HCT116 (cell line): ENCODE data around the gene ESYT3.

Source experiments
- YY1 ChIP-seq: IDR thresholded peaks from 2 replicates; pipeline ENCODE4 v1.6.1; 2011; ENCODE audit warnings: low read length, low read depth, moderate library complexity, mild to moderate bottlenecking; ENCODE audit not compliant: insufficient replicate concordance; ENCODE audit errors: extremely low read depth
- ZNF274 ChIP-seq: fragments of 200-500 bp; sonication (Bioruptor generic); IDR thresholded peaks from 2 replicates; pipeline ENCODE4 v1.6.1; 2014; ENCODE audit warnings: mild to moderate bottlenecking, low read depth, low read length, inconsistent platforms
- TF ChIP-seq, protein P1 (sequence below), 3 experiments: fragments of 200-600 bp in 1 of 3; sonication (generic) in 1 of 3; IDR thresholded peaks in 2 of 3; conservative IDR thresholded peaks in 1 of 3; 2 replicates each; pipeline ENCODE4 v1.5.1; 2012 to 2017; ENCODE audit warnings: low read depth in 2 of 3, low read length in 2 of 3, antibody characterized with exemption in 1 of 3, borderline replicate concordance in 1 of 3, control low read depth in 1 of 3, mild to moderate bottlenecking in 1 of 3, mixed read lengths in 1 of 3, mixed run types in 1 of 3, moderate library complexity in 1 of 3; ENCODE audit not compliant: insufficient read depth in 1 of 3
- TF ChIP-seq, protein P2 (sequence below): IDR thresholded peaks from 2 replicates; pipeline ENCODE4 v1.6.1; 2012; ENCODE audit warnings: low read depth
- TF ChIP-seq, protein P3 (sequence below): IDR thresholded peaks from 2 replicates; pipeline ENCODE4 v1.6.1; 2012

DNA sequence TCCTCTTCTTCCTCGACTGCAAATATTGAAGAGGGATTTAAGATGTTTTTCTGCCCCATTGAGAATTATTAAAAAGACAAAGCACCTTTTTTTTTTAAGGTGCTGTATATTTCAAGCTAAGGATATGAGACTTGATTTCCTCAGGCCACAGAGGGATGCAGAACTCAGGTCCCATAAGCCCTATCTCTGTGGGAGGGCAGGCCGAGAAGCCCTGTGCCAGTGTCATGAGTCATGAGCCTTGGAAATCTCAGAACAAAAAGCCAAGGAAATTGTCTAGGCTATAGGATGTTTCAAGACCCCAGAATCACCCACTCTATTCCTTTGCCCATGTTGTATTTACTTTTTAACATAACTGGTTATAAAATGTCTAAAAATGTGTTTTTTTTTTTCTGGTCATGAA is 7.3 kb downstream of the ESYT3 start:
- no peak for TF ChIP-seq YY1
- TF ChIP-seq, protein P1, sequence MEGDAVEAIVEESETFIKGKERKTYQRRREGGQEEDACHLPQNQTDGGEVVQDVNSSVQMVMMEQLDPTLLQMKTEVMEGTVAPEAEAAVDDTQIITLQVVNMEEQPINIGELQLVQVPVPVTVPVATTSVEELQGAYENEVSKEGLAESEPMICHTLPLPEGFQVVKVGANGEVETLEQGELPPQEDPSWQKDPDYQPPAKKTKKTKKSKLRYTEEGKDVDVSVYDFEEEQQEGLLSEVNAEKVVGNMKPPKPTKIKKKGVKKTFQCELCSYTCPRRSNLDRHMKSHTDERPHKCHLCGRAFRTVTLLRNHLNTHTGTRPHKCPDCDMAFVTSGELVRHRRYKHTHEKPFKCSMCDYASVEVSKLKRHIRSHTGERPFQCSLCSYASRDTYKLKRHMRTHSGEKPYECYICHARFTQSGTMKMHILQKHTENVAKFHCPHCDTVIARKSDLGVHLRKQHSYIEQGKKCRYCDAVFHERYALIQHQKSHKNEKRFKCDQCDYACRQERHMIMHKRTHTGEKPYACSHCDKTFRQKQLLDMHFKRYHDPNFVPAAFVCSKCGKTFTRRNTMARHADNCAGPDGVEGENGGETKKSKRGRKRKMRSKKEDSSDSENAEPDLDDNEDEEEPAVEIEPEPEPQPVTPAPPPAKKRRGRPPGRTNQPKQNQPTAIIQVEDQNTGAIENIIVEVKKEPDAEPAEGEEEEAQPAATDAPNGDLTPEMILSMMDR (IDR thresholded peaks at IDR 0.05 in 2 of 3, conservative IDR thresholded peaks at IDR 0.05 in 1 of 3; ENCODE audit: borderline replicate concordance in 1 of 3, insufficient read depth in 1 of 3, low read depth in 2 of 3, low read length in 2 of 3): no peak
- TF ChIP-seq ZNF274: no peak
- TF ChIP-seq, protein P2, sequence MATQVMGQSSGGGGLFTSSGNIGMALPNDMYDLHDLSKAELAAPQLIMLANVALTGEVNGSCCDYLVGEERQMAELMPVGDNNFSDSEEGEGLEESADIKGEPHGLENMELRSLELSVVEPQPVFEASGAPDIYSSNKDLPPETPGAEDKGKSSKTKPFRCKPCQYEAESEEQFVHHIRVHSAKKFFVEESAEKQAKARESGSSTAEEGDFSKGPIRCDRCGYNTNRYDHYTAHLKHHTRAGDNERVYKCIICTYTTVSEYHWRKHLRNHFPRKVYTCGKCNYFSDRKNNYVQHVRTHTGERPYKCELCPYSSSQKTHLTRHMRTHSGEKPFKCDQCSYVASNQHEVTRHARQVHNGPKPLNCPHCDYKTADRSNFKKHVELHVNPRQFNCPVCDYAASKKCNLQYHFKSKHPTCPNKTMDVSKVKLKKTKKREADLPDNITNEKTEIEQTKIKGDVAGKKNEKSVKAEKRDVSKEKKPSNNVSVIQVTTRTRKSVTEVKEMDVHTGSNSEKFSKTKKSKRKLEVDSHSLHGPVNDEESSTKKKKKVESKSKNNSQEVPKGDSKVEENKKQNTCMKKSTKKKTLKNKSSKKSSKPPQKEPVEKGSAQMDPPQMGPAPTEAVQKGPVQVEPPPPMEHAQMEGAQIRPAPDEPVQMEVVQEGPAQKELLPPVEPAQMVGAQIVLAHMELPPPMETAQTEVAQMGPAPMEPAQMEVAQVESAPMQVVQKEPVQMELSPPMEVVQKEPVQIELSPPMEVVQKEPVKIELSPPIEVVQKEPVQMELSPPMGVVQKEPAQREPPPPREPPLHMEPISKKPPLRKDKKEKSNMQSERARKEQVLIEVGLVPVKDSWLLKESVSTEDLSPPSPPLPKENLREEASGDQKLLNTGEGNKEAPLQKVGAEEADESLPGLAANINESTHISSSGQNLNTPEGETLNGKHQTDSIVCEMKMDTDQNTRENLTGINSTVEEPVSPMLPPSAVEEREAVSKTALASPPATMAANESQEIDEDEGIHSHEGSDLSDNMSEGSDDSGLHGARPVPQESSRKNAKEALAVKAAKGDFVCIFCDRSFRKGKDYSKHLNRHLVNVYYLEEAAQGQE: no peak
- TF ChIP-seq, protein P3, sequence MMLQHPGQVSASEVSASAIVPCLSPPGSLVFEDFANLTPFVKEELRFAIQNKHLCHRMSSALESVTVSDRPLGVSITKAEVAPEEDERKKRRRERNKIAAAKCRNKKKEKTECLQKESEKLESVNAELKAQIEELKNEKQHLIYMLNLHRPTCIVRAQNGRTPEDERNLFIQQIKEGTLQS: no peak
